Activated CD8-positive, alpha-beta memory T cell treated with anti-CD3 and anti-CD28 coated beads for 48 hours (primary cell): ENCODE data around the gene TRIM33.
"Not testable (repeated sequence)": the region's sequence is repeated elsewhere in the genome, so short reads cannot be mapped to it uniquely, and the experiment has no call there.

Source experiments
- DNase-seq, 3 experiments: peaks; one replicate each; pipeline ENCODE4 v3.0.0-alpha.2; 2020; ENCODE audit warnings: low read depth in 2 of 3, low spot score in 2 of 3

The TRIM33 gene

GRCh38 chr1:114423455-114423854, 87.5 kb downstream of the TRIM33 start:
- DNase-seq = no peak

GRCh38 chr1:114418948-114419347, 92.1 kb downstream of the TRIM33 start:
- DNase-seq = not testable (repeated sequence)

- no peak for DNase-seq
Measured at GRCh38 chr1:114397601-114398000, 113.4 kb downstream of the TRIM33 start.

GRCh38 chr1:114395863-114396262, 115.1 kb downstream of the TRIM33 start:
- no peak for DNase-seq

- no peak for DNase-seq
Measured at GRCh38 chr1:114390960-114391359, 120.0 kb downstream of the TRIM33 start.

GRCh38 chr1:114390361-114390760, 120.6 kb downstream of the TRIM33 start:
- DNase-seq = no peak

GRCh38 chr1:114388432-114389003, 122.5 kb downstream of the TRIM33 start:
- no peak for DNase-seq

- DNase-seq = not testable (repeated sequence)
Measured at GRCh38 chr1:114387585-114387984, 123.4 kb downstream of the TRIM33 start.

- no peak for DNase-seq
Measured at GRCh38 chr1:114387010-114387360, 124.0 kb downstream of the TRIM33 start.

GRCh38 chr1:114386129-114387009, 124.6 kb downstream of the TRIM33 start:
- no peak for DNase-seq

GRCh38 chr1:114384922-114385321, 126.1 kb downstream of the TRIM33 start:
- DNase-seq = no peak

- no peak for DNase-seq
Measured at GRCh38 chr1:114379987-114380386, 131.0 kb downstream of the TRIM33 start.

- DNase-seq = no peak
Measured at GRCh38 chr1:114379358-114379757, 131.6 kb downstream of the TRIM33 start.

GRCh38 chr1:114377356-114377755, 133.6 kb downstream of the TRIM33 start:
- no peak for DNase-seq

- DNase-seq = no peak
Measured at GRCh38 chr1:114369930-114370329, 141.1 kb downstream of the TRIM33 start.

GRCh38 chr1:114369266-114369919, 141.6 kb downstream of the TRIM33 start:
- DNase-seq = not testable (repeated sequence)

- DNase-seq = no peak
Measured at GRCh38 chr1:114368560-114369255, 142.3 kb downstream of the TRIM33 start.

- no peak for DNase-seq
Measured at GRCh38 chr1:114367810-114368209, 143.2 kb downstream of the TRIM33 start.

GRCh38 chr1:114363230-114363629, 147.8 kb downstream of the TRIM33 start:
- not testable (repeated sequence) for DNase-seq

GRCh38 chr1:114359791-114360190, 151.2 kb downstream of the TRIM33 start:
- DNase-seq = no peak

- DNase-seq = no peak
Measured at GRCh38 chr1:114355240-114355639, 155.8 kb downstream of the TRIM33 start.

- no peak for DNase-seq
Measured at GRCh38 chr1:114353262-114353661, 157.7 kb downstream of the TRIM33 start.
